ENCODE results near the gene ZNF276.
"Not testable (repeated sequence)": the region's sequence is repeated elsewhere in the genome, so short reads cannot be mapped to it uniquely, and the experiment has no call there.

Gene ZNF276

GRCh38 chr16:89761304-89761922 lies 40.1 kb downstream of the ZNF276 start:
- DNase-seq (ENCODE audit: low spot score) = no peak
- Histone ChIP-seq H3K27ac (no peak overlapping the region), H3K4me3 (no peak overlapping the region)
- TF ChIP-seq CTCF (IDR thresholded peaks at IDR 0.05) = no peak

DNA sequence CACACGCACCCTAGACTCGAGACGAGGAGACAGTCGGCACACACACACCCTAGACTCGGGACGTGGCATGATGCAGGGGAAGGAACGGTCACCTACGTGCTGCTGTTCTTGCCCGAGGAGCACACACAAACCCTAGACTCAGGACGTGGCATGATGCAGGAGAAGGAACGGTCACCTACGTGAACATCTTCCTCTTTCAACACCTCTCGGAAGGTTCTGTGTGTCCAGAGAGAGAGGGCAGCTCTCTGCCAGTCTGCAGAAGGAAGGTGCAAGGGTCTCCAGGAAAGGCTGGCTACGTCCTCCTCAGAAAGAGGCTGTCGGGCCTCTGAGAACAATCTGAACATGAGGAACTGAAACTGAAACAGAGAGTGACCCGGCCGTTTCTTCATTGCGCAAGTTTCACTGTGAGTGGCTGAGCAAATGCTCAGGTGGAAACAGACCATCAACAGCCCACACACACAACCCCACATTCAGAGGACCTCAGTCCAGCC lies 43.4 kb downstream of the ZNF276 start:
- H3K4me3 ChIP-seq = peak overlapping the region; percentile 30

DNA sequence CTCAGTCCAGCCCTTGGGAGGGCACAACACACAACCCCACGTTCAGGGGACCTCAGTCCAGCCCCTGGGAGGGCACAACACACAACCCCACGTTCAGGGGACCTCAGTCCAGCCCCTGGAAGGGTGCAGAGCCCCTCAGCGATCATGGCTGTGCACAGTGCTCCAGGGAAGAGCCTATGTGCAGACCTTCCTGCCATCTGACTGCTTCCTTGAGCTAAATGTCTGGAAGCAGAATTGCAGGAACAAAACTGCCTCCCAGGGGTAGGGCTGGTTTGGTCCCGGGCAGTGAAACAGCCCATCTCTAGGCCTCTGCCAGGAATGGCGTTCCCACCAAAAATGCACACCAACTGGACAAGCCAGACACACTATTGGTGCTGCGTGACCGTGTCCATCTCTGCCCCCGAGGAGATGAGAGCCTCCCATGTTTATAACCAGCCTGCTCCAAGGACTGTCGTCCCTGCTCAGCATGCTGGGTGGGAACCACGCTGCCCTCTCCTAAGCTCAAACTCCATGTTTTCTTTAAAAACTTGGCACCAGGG lies 44.0 kb downstream of the ZNF276 start:
- Histone ChIP-seq H3K27ac (peak overlapping the region in 1 of 2 donors; percentile 32), H3K4me3 (no peak overlapping the region)
- no peak for DNase-seq (ENCODE audit: low spot score)
- no peak for TF ChIP-seq CTCF (IDR thresholded peaks at IDR 0.05)

More for the DNA sequence above, 43.4 kb downstream of the ZNF276 start:
- H3K27ac ChIP-seq = peak overlapping the region in 1 of 2 donors; percentile 56
- no peak for DNase-seq (ENCODE audit: low spot score)
- TF ChIP-seq CTCF (IDR thresholded peaks at IDR 0.05) = no peak

GRCh38 chr16:89770367-89770766 lies 49.0 kb downstream of the ZNF276 start:
- H3K27ac ChIP-seq = no peak overlapping the region
- H3K4me3 ChIP-seq = no peak overlapping the region
- DNase-seq (ENCODE audit: low spot score) = no peak
- TF ChIP-seq CTCF (IDR thresholded peaks at IDR 0.05) = no peak

GRCh38 chr16:89775223-89775622 lies 53.9 kb downstream of the ZNF276 start:
- Histone ChIP-seq H3K4me3 (no peak overlapping the region), H3K27ac (no peak overlapping the region)
- TF ChIP-seq CTCF (IDR thresholded peaks at IDR 0.05) = no peak
- DNase-seq (ENCODE audit: low spot score) = no peak

DNA sequence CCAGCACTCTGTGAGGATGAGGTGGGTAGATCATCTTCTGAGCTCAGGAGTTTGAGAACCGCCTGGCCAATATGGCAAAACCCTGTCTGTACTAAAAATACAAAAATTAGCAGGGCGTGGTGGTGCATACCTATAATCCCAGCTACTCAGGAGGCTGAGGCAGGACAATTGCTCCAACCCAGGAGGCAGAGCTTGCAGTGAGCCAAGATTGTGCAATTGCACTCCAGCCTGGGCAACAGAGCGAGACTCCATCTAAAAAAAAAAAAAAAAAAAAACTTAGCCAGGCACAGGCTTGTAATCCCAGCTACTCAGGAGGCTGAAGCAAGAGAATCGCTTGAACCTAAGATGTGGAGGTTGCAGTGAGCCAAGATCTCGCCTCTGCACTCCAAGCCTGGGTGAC lies 56.9 kb downstream of the ZNF276 start:
- DNase-seq (ENCODE audit: low spot score); H3K27ac ChIP-seq: not testable (repeated sequence)

GRCh38 chr16:89779231-89779908 lies 58.0 kb downstream of the ZNF276 start:
- DNase-seq (ENCODE audit: low spot score) = no peak
- no peak for TF ChIP-seq CTCF (IDR thresholded peaks at IDR 0.05)
- Histone ChIP-seq H3K4me3 (no peak overlapping the region), H3K27ac (no peak overlapping the region)

More for the DNA sequence above, 56.9 kb downstream of the ZNF276 start:
- not testable (repeated sequence) for H3K4me3 ChIP-seq
